ENCODE measurements around the gene KATNAL2. TPM values are rescaled to one million over a fixed set of nuclear protein-coding genes. Genes with fewer than 3 reads are reported as not detected.

KATNAL2 gene
- polyA plus RNA-seq, 1 donor (not counting 4 experiments of a cell fraction or from before 2014, with no cell fraction given): 1.1 TPM

- H3K4me3 ChIP-seq (ENCODE audit: control insufficient read depth in 2 of 3, extremely low read depth in 1 of 3, insufficient read depth in 2 of 3, low read depth in 1 of 3, low read length in 3 of 3): no peak overlapping the region
- H3K9me1 ChIP-seq (ENCODE audit: control insufficient read depth, extremely low read depth, insufficient read depth, low read length): no peaks in the 10 kb centered on the region
- H4K20me1 ChIP-seq (ENCODE audit: control insufficient read depth, extremely low read depth, insufficient read depth, low read length): no peaks in the 10 kb centered on the region
- TF ChIP-seq, protein P1, sequence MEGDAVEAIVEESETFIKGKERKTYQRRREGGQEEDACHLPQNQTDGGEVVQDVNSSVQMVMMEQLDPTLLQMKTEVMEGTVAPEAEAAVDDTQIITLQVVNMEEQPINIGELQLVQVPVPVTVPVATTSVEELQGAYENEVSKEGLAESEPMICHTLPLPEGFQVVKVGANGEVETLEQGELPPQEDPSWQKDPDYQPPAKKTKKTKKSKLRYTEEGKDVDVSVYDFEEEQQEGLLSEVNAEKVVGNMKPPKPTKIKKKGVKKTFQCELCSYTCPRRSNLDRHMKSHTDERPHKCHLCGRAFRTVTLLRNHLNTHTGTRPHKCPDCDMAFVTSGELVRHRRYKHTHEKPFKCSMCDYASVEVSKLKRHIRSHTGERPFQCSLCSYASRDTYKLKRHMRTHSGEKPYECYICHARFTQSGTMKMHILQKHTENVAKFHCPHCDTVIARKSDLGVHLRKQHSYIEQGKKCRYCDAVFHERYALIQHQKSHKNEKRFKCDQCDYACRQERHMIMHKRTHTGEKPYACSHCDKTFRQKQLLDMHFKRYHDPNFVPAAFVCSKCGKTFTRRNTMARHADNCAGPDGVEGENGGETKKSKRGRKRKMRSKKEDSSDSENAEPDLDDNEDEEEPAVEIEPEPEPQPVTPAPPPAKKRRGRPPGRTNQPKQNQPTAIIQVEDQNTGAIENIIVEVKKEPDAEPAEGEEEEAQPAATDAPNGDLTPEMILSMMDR (optimal IDR thresholded peaks at IDR 0.05 in 1 of 3, IDR thresholded peaks at IDR 0.05 in 1 of 3, conservative IDR thresholded peaks at IDR 0.05 in 1 of 3; ENCODE audit: extremely low read depth in 1 of 3, insufficient read depth in 2 of 3, low read length in 3 of 3): no peak
- no peak for TF ChIP-seq EZH2 (IDR thresholded peaks at IDR 0.05; ENCODE audit: low read length)
- H2AFZ ChIP-seq (ENCODE audit: control insufficient read depth, low read length): no peak overlapping the region
- H3K9ac ChIP-seq (ENCODE audit: control insufficient read depth, extremely low read depth, insufficient read depth, low read length): no peak overlapping the region
- no peak overlapping the region for H3K27ac ChIP-seq (ENCODE audit: control insufficient read depth, insufficient read depth, low read length)
- no peaks in the 10 kb centered on the region for H3K27me3 ChIP-seq (ENCODE audit: control insufficient read depth, extremely low read depth, insufficient read depth, low read length)
- FAIRE-seq: no peak
- no peaks in the 10 kb centered on the region for H3K9me3 ChIP-seq (ENCODE audit: control insufficient read depth, low read depth, low read length)
- H3K36me3 ChIP-seq (ENCODE audit: control insufficient read depth in 2 of 2, extremely low read depth in 1 of 2, insufficient read depth in 2 of 2, low read length in 2 of 2): no peaks in the 10 kb centered on the region
- dilution Hi-C loops (cut with MboI; ENCODE audit: extremely low pct_ligation_motif_present, low sequenced_read_pairs): no loop called here
- no peak overlapping the region for H3K4me2 ChIP-seq (ENCODE audit: control insufficient read depth, extremely low read depth, insufficient read depth, low read depth, low read length)
- DNase-seq (ENCODE audit: low read depth, low spot score): no peak
- no peaks in the 10 kb centered on the region for H3K4me1 ChIP-seq (ENCODE audit: control insufficient read depth, extremely low read depth, insufficient read depth, low read length)
- H3K79me2 ChIP-seq (ENCODE audit: control insufficient read depth, insufficient read depth, low read length): no peaks in the 10 kb centered on the region
Observed at GRCh38 chr18:47081578-47081977, 164.2 kb downstream of the KATNAL2 start.

- no peak for FAIRE-seq
- Histone ChIP-seq H3K9me3 (ENCODE audit: control insufficient read depth, low read depth, low read length) (no peaks in the 10 kb centered on the region), H3K4me1 (ENCODE audit: control insufficient read depth, extremely low read depth, insufficient read depth, low read length) (no peaks in the 10 kb centered on the region), H3K36me3 (ENCODE audit: control insufficient read depth in 2 of 2, extremely low read depth in 1 of 2, insufficient read depth in 2 of 2, low read length in 2 of 2) (no peaks in the 10 kb centered on the region), H4K20me1 (ENCODE audit: control insufficient read depth, extremely low read depth, insufficient read depth, low read length) (no peaks in the 10 kb centered on the region), H3K9me1 (ENCODE audit: control insufficient read depth, extremely low read depth, insufficient read depth, low read length) (no peaks in the 10 kb centered on the region), H3K79me2 (ENCODE audit: control insufficient read depth, insufficient read depth, low read length) (no peaks in the 10 kb centered on the region), H3K4me2 (ENCODE audit: control insufficient read depth, extremely low read depth, insufficient read depth, low read depth, low read length) (no peak overlapping the region), H3K27ac (ENCODE audit: control insufficient read depth, insufficient read depth, low read length) (no peak overlapping the region), H3K9ac (ENCODE audit: control insufficient read depth, extremely low read depth, insufficient read depth, low read length) (no peak overlapping the region), H2AFZ (ENCODE audit: control insufficient read depth, low read length) (no peak overlapping the region), H3K27me3 (ENCODE audit: control insufficient read depth, extremely low read depth, insufficient read depth, low read length) (no peaks in the 10 kb centered on the region), H3K4me3 (ENCODE audit: control insufficient read depth in 2 of 3, extremely low read depth in 1 of 3, insufficient read depth in 2 of 3, low read depth in 1 of 3, low read length in 3 of 3) (no peak overlapping the region)
- dilution Hi-C loops (cut with MboI; ENCODE audit: extremely low pct_ligation_motif_present, low sequenced_read_pairs): no loop called here
- TF ChIP-seq EZH2 (IDR thresholded peaks at IDR 0.05; ENCODE audit: low read length): no peak
- TF ChIP-seq, protein P1 (optimal IDR thresholded peaks at IDR 0.05 in 1 of 3, IDR thresholded peaks at IDR 0.05 in 1 of 3, conservative IDR thresholded peaks at IDR 0.05 in 1 of 3; ENCODE audit: extremely low read depth in 1 of 3, insufficient read depth in 2 of 3, low read length in 3 of 3): no peak
- no peak for DNase-seq (ENCODE audit: low read depth, low spot score)
Observed at GRCh38 chr18:47087676-47088075, 170.3 kb downstream of the KATNAL2 start.
